ENCODE measurements around the gene CFAP119.

DNA sequence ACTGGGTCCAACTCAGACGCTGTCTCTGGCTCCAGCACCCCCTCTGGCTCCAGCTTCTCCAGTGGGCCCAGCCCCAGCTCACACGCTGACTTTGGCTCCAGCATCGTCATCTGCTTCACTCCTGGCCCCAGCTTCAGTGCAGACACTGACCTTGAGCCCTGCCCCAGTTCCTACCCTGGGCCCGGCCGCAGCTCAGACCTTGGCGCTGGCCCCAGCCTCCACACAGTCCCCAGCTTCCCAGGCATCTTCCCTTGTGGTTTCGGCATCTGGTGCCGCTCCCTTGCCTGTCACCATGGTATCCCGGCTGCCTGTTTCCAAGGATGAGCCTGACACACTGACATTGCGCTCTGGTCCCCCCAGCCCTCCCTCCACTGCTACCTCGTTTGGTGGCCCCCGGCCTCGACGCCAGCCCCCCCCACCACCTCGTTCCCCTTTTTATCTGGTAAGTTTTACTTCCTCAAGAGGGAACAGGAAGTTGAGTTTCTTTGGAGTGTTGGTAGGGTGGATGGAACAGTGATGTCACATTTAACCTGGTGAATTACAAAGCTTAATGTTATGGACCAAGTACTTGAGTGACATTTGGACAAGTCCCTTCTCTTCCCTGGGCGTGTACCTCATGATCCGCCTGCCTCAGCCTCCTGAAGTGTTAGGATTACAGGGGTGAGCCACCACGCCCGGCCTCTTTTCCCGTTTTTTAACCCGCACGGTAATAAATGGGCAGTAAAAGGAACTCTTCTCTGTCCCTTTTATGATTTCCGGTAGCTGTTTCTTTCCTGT lies 37.0 kb downstream of the CFAP119 start:
- TF ChIP-seq, protein P1, sequence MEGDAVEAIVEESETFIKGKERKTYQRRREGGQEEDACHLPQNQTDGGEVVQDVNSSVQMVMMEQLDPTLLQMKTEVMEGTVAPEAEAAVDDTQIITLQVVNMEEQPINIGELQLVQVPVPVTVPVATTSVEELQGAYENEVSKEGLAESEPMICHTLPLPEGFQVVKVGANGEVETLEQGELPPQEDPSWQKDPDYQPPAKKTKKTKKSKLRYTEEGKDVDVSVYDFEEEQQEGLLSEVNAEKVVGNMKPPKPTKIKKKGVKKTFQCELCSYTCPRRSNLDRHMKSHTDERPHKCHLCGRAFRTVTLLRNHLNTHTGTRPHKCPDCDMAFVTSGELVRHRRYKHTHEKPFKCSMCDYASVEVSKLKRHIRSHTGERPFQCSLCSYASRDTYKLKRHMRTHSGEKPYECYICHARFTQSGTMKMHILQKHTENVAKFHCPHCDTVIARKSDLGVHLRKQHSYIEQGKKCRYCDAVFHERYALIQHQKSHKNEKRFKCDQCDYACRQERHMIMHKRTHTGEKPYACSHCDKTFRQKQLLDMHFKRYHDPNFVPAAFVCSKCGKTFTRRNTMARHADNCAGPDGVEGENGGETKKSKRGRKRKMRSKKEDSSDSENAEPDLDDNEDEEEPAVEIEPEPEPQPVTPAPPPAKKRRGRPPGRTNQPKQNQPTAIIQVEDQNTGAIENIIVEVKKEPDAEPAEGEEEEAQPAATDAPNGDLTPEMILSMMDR (IDR thresholded peaks at IDR 0.05): no peak
- TF ChIP-seq EP300 (IDR thresholded peaks at IDR 0.05) (no peak), POLR2A (IDR thresholded peaks at IDR 0.05) (no peak), POLR2AphosphoS5 (IDR thresholded peaks at IDR 0.05) (no peak)

All from stomach (tissue), 4 donors.